A172 (cell line): ENCODE results near the gene LRP8. TPM values are rescaled to one million over a fixed set of nuclear protein-coding genes. Genes with fewer than 3 reads are reported as not detected.

Experiments used
- DNase-seq: peaks from one replicate; pipeline ENCODE4 v3.0.0-alpha.2; 2015; ENCODE audit warnings: low spot score
- total RNA-seq: library from RNA; depleted of rRNA; stranded (reverse); fragments of >200 nt; shearing (Covaris generic); gene quantifications from 2 replicates; pipeline ENCODE4 v1.2.3, GENCODE V29; 2014

Gene LRP8
- total RNA-seq, 1 experiment from 2014 or later = 27.6 TPM

DNA sequence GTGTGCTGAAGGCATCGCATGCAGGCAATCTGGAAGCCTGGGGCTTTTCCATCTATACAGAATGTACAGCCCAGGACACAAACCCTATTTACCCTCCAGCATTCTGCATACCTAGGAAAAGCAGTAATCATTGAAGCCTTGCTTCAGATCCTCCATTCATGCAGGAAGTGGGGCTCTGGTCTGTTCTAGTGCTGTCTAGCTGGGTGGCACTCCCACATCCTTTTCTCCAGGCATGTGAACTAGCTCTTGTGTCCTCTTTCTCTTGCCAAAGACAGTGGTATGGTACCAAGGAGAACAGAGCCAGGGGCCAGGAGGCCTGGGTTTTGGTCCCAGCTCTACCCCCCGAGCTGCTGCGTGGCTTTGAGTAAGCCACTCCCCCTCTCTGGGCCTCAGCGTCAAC is 21.7 kb downstream of the LRP8 start:
- no peak for DNase-seq

DNA sequence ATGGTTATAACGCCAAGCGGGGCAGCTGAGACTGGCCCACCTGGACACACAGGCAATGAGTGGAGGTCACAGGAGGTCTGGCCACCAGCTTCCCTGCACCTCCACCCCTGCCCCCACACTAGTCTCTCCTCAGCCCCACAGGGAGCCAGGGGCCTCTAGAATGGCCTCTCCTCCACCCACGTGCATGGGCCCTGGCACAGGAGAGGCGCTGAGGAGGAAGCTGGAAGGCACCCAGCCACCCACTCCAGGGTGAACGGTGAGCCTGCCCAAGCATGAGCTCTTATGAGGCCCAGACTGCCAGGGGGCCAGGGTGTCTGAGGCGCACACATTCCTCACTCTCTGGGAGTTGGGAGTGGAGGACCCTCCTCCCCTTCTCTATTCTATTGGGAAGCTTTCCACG is 22.2 kb downstream of the LRP8 start:
- no peak for DNase-seq

- no peak for DNase-seq
Observed at GRCh38 chr1:53304527-53304926, 23.3 kb downstream of the LRP8 start.

- no peak for DNase-seq
Observed at GRCh38 chr1:53303726-53304515, 23.9 kb downstream of the LRP8 start.

DNA sequence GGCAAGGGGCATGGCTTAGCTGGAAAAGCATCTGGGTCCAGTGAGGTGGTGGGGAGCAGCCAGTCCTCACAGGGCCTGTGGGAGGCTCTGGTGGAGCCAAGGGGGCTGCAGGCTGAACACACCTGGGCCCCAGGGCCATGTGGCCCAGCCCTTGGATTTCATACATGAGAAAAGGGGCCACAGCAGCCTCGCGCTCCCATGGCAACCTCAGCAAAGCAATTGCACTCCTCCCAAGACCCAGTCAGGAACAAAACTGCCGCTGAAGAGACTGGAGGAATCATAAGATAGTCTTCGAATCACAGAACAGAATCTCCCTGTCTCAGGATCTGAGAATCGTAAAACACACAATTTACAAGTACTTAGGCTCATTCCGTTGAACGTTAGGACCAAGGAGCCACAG is 24.6 kb downstream of the LRP8 start:
- no peak for DNase-seq

GRCh38 chr1:53299233-53299632 is 28.6 kb downstream of the LRP8 start:
- no peak for DNase-seq

GRCh38 chr1:53298045-53298637 is 29.7 kb downstream of the LRP8 start:
- DNase-seq = no peak

GRCh38 chr1:53297195-53297594 is 30.7 kb downstream of the LRP8 start:
- no peak for DNase-seq

GRCh38 chr1:53296117-53296749 is 31.6 kb downstream of the LRP8 start:
- no peak for DNase-seq

GRCh38 chr1:53295726-53296116 is 32.1 kb downstream of the LRP8 start:
- no peak for DNase-seq

DNA sequence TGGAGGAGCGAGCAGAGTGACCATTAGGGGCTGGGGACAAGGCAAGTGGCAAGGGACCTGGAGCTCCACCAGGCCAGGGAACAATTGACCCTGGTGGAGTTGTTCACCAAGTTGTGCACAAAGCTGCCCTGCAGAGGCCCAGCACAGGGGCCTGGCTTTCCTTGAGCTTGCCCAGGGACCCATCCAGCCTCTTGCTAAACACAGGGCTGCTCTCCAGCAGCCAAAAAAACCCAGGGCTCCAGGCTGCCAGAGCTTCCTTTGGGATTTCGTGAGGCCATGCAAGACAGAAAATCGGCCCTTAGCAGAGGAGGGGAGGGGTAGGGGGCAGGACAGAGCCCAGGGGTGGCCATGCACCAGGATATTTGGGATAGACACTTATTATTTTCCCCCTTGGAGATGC is 32.6 kb downstream of the LRP8 start:
- DNase-seq = no peak

- DNase-seq = peak; percentile 81
Observed at GRCh38 chr1:53294567-53294966, 33.3 kb downstream of the LRP8 start.

DNA sequence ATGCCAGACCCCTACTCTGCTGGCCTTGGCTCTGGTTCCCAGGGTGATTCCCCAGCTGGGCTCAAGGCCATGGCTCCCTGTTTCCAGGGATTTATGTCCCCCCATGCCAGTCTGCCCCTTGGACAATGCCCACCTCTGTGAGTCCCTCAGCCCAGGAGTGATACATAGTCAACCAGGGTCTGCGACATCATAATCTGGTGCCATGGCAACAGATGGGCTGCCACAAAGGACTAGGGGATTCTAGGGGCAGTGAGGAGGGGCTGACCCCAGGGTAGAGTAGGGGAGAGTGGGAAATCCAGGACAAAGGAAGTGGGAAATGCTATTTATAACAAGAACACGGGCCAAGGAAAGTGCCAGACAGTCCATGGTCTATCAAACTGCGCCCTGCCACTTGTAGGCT is 33.8 kb downstream of the LRP8 start:
- no peak for DNase-seq

DNA sequence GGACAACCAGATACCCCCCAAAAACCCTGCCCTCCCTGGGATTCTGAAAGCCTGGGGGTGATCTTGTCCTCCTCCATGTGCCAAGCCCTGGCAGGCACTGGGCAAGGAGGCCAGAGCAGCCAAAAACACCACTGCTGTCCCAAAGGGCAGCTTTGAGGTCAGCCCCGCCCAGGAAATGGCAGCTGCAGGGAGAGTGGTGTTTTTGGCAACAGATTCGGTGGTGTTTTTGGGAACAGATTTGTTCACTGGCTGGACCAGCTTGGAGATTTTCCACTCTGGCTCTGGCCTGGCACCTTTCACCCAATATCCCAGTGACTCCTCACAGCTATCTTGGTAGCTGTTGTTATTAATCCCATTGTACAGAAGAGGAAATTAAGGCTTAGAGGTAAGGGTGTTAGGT is 34.7 kb downstream of the LRP8 start:
- DNase-seq = peak; percentile 28

DNA sequence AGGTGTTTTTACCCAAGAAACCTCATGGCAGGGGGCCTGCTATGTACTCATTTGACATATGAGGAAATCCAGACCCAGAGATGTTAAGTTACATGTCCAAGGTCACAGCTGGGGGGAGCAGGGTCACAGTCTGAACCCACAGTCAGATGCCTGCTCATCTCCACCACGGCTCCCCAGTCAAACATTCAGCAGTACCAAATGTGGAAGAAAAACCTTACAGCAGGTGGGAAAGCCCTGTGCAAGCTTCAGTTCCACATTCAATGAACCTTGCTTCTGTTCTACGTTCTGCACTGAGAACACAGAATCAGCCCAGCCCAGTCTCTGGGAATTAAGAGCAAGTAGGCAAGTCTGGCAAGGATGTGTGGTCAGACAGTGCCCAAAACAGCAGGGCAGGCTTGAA is 35.2 kb downstream of the LRP8 start:
- no peak for DNase-seq

GRCh38 chr1:53291574-53291973 is 36.3 kb downstream of the LRP8 start:
- no peak for DNase-seq

DNA sequence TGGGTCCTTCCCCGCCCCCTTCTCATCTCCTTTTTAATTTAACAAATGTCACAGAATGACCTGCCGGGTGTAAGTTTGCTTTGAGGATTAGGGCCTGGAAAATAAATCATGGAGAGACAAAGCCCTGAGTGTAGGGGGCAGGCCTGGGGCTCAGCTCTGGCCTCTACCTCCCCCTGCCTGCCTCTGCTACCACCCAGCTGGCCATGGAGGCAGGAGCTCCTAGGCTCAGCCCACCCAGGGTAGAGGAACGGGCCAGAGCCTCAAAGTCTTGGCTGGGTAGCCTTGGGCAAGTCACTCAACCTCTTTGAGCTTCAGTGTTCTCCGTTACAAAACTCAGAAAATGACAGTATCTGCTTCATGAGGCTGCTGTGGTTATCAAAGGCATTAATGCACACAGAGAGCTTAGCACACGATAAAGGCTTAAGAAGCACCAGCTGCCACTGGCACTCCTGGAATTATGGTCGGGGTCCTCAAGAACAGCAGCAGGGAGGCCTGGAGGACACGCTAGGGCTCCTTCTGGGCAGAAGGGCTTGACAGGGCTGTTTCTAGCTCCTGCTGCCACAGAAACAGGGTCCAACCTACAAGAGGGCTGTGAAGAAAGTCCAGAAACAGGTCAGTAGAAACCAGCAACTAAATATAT is 39.0 kb downstream of the LRP8 start:
- no peak for DNase-seq

GRCh38 chr1:53288002-53288789 is 39.7 kb downstream of the LRP8 start:
- DNase-seq = no peak

- no peak for DNase-seq
Observed at GRCh38 chr1:53286955-53287354, 40.9 kb downstream of the LRP8 start.

DNA sequence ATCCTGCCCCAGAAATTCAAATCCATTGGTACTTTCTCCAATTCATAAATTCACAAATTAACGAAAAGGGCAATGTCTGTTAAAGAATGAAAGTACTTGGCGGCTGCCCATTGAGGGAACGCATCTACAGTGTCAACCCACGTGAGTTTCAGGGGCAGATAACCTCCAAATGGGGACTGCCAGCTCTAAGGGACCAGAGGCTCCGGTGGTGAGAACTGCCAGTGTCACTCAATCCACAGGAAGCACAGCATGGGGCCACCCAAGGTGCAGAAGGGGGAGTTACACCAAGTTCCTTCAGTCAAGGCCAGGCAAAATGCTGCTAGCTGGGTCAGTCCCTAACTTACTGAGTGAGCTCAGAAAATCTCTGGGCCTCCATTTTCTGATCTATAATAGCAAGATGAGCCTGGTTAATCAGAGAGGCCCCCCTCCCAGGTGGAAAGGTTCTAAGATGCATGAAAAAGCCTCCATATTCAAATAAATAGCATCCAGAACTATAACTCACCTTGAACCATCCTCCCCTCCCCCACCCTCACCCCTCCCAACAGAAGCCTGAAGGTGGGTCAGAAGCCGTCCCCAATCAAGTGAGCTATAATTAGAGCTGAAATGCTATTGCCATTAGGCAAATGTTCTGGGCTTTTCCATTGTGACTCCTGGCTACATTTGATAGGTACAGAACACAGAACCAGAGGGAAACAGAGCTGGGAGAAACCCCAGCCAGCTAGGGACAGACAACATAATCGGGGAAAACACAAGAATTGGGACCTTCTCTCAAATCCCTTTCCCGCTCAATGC is 41.7 kb downstream of the LRP8 start:
- no peak for DNase-seq

DNA sequence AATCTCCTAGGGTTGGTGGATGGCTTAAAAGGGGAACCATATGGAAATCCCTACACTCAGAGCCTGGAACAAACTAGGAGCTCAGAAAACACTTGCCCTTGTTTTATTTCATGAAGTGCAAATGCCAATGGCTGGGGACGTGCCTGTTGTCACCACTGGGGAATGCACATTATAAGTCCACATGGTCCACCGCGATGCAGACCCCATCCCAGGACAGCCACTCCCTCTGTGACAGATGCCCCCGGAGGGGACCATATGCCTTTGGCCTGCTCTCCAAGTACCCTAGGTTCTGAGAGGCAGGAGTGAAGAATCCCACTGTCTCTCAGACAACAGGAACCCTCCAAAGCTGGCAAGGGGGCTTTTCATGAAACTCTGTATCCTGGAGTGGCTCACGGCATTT is 42.3 kb downstream of the LRP8 start:
- no peak for DNase-seq
